Fibroblast of pulmonary artery (primary cell): ENCODE data around the gene COL12A1.

Experiments
- DNase-seq: peaks from one replicate; pipeline ENCODE4 v3.0.0-alpha.2; 2010; ENCODE audit warnings: low read depth
- H3K4me3 ChIP-seq: replicated peaks from 2 replicates; pipeline ENCODE4 v1.5.1; 2011; ENCODE audit warnings: low read depth, mild to moderate bottlenecking, control low read depth, low read length, moderate library complexity
- TF ChIP-seq, protein P1 (sequence below): IDR thresholded peaks from 2 replicates; pipeline ENCODE4 v1.5.1; 2011; ENCODE audit warnings: mild to moderate bottlenecking, control low read depth, low read length, inconsistent platforms; ENCODE audit errors: missing control alignments

COL12A1 gene

DNA sequence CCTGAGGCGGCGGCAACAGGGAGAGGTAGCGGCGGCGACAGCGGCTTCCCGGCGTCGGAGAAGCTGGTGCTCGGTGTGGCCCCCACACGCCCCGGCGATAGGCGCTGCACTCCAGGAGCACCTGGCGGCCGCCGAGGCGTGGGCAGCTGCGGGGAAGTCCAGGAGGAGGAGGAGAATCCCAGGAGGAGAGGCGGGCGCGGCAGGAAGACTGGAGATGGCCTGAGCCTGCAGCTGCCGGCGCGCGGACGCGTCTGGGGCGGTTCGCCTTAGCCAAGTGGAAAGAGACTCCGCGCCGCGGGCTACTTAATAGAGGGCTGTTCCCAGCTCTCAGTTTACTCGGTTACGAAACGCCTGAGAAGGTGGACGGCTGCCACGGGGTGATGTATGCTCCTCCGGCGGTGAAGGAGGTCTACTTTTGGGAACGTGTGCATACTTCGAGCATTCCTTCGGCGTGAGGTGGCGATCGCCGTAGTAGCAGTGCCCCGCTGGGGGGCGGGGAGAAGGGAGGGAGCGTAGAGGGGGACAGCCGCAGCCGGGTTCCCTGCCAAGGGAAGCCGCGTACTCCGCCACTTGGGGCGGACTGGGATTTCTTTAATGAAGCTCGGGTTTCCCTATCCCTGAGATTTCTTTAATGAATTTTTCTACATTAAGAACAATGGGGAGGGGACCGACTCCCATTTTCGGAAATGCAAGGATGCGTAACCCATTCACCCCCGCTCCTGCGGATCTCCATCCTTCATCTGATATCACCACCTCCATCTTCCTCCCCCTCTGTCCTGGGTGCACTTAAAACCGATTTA is at the start of gene COL12A1:
COL12A1 (minus strand) TSS at position 278 of the 800 bp plus-strand sequence. CDS start 3,261 bp downstream, outside the sequence.
- peak within 1 kb of the TSS; percentile 67 for H3K4me3 ChIP-seq
- TF ChIP-seq, protein P1, sequence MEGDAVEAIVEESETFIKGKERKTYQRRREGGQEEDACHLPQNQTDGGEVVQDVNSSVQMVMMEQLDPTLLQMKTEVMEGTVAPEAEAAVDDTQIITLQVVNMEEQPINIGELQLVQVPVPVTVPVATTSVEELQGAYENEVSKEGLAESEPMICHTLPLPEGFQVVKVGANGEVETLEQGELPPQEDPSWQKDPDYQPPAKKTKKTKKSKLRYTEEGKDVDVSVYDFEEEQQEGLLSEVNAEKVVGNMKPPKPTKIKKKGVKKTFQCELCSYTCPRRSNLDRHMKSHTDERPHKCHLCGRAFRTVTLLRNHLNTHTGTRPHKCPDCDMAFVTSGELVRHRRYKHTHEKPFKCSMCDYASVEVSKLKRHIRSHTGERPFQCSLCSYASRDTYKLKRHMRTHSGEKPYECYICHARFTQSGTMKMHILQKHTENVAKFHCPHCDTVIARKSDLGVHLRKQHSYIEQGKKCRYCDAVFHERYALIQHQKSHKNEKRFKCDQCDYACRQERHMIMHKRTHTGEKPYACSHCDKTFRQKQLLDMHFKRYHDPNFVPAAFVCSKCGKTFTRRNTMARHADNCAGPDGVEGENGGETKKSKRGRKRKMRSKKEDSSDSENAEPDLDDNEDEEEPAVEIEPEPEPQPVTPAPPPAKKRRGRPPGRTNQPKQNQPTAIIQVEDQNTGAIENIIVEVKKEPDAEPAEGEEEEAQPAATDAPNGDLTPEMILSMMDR, result peak; percentile 4
- DNase-seq, result peak; percentile 99

DNA sequence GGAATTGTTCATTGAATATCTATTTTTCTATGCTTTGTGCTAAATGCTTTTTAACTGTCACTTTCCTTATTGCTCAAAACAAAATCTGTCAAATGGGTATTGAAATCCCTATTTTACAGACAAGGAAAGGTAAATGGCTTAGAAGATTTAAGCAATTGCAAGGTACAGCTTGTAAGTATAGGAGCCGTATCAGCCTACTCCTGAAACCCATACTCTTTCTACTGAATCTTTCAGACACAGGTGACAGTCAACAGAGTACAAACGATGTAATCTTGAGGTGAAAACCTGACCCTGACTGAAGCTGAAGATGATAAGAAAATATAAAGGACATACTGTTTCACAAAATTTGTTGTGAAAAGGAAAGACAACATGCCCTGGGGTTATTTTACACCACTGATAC is 44.7 kb upstream of the COL12A1 start:
- no peak overlapping the region for H3K4me3 ChIP-seq
- no peak for DNase-seq
- TF ChIP-seq, protein P1, result no peak

DNA sequence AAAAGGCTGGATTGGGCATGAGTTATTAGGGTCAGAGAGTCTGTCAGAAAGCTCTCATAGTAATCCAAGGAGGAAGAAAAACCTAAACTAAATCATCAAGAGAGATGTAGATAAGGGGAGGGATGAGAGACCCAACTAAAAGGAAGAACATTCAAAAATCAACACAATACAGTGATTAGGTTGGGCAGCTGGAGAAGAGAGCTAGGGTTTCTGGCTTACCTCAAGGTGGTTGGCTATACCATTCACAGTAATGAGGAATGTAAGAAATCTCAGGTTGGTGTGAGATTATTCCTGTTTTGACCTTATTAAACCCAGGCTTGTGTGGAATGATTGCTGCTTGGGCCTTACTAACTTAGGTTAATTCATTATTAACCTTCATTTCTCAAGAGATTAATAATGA is 44.0 kb upstream of the COL12A1 start:
- TF ChIP-seq, protein P1, result no peak
- no peak overlapping the region for H3K4me3 ChIP-seq
- no peak for DNase-seq

DNA sequence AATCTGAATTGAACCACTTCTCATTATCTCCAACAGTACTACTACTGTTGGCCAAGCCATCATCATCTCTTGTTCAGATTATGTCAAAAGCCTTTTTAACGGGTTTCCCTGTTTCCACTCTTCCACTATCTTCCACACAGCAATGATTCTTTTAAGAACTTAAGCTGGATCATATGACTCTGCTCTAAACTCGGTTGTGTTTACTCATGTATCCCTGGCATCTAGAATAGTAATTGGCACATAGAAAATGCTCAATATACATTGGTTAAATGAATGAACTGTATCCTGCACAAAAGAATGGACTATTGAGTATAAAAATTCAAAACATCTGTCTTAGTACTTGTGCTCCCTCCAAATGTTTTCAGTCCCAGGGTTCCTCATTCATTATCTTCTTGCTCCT is 40.5 kb upstream of the COL12A1 start:
- TF ChIP-seq, protein P1, result no peak
- no peak overlapping the region for H3K4me3 ChIP-seq
- DNase-seq, result no peak

DNA sequence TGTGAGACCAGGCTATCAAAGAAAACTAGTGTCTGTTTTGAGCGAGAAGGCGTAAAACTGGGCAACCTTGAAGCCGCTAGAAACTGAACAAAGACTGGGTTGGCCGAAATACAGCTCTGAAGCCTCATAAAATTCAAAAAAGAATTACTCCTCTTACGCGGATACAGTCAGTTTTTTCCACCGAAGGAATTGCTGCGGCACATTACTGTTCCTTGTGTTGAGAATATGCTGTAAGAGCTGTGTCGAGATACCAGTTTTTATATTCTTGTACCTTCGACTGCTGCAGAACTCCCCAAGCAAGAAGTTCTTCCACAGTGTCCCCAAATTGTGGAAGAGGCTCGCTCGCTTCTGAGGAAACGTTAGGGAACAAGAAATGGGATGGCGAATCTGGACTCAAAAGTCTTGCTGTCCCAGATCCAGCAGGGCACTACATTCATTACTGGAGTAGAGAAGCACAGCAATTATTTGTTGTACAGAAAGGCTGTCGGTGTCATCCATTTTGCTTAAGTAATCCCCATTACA is 38.3 kb upstream of the COL12A1 start:
- no peak for DNase-seq
- H3K4me3 ChIP-seq, result peak overlapping the region; percentile 87

DNA sequence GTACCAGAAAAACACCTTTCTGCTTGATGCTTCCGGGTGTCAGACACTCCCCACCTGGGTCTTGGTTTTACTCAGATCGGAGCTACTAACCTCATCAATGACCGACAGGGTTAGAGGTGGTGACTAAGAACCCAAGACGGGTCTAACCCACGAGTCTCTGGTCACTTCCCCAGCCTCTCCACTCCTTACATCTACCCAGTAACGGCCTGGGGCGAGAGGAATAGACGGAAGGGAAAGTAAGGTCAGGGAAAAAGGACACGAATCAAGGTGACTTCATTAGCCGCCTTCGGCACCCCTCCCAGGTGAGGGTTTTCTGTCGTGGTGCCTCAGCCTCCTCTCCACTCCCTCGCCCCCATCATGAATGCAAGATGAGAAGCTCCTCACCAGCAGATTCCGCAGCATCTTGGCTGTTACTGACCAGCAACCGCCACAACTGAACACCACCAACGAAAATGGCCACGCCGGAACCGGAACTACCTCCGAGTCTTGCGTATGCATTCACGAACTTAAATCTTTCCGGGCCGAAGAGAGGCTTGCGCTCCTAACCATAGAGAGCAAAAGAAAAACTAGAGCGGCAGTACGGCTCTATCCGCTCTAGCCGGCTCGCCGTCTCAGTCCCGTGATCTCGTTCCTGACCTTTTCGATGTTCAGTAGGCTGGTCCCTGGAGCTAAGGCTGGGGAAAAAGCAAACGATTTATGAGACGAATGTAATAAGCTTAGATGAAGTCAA is 37.6 kb upstream of the COL12A1 start, which contains the start of gene COX7A2:
COX7A2 (minus strand) TSS at position 469 of the 730 bp plus-strand sequence; CDS start at position 402, 67 bp downstream.
- H3K4me3 ChIP-seq, result peak within 1 kb of the TSS; percentile 87
- DNase-seq, result peak; percentile 99
- TF ChIP-seq, protein P1, result no peak

More for the DNA sequence above, 38.3 kb upstream of the COL12A1 start:
- TF ChIP-seq, protein P1, result no peak
